Activated CD4-positive, alpha-beta T cell treated with anti-CD3 and anti-CD28 coated beads, Interleukin-2, amount 10 ng/mL, durations not matched to agents 24 days and 14 days (primary cell): ENCODE data around the gene SUPT6H. TPM values are rescaled to one million over a fixed set of nuclear protein-coding genes. Genes with fewer than 3 reads are reported as not detected.
"Not testable (repeated sequence)": the region's sequence is repeated elsewhere in the genome, so short reads cannot be mapped to it uniquely, and the experiment has no call there.

Experiments used
- DNase-seq: peaks from one replicate; pipeline ENCODE4 v3.0.0; 2022
- H3K27ac Mint-ChIP-seq: one replicate; pipeline ENCODE4 v1.8.0; 2022; ENCODE audit warnings: mild to moderate bottlenecking, mixed read lengths
- H3K27me3 Mint-ChIP-seq: one replicate; pipeline ENCODE4 v1.8.0; 2022; ENCODE audit warnings: mixed read lengths
- H3K36me3 Mint-ChIP-seq: one replicate; pipeline ENCODE4 v1.8.0; 2022; ENCODE audit warnings: low read depth, mild to moderate bottlenecking, mixed read lengths
- H3K4me1 Mint-ChIP-seq: one replicate; pipeline ENCODE4 v1.8.0; 2021; ENCODE audit warnings: mixed read lengths
- H3K4me3 Mint-ChIP-seq: one replicate; pipeline ENCODE4 v1.8.0; 2022; ENCODE audit warnings: mild to moderate bottlenecking, moderate library complexity, mixed read lengths
- H3K9me3 Mint-ChIP-seq: one replicate; pipeline ENCODE4 v1.8.0; 2021; ENCODE audit warnings: mixed read lengths
- intact Hi-C: fragments of 100-400 bp; cut with micrococcal nuclease; formaldehyde crosslinking; loops from one replicate; pipeline ENCODE4 v1.15.1; 2023
- total RNA-seq: library from RNA; stranded (reverse); gene quantifications from 2 replicates; pipeline ENCODE4 v1.2.3, GENCODE V29; 2022

The SUPT6H gene
- total RNA-seq, 1 donor from 2014 or later, result 108 TPM

- DNase-seq, H3K27ac Mint-ChIP-seq, intact Hi-C loops, H3K9me3 Mint-ChIP-seq, H3K27me3 Mint-ChIP-seq: not testable (repeated sequence)
- peak overlapping the region; percentile 99 for H3K4me3 Mint-ChIP-seq
- H3K4me1 Mint-ChIP-seq, result peaks cover 29% of the 10 kb centered on the region
- peaks cover 48% of the 10 kb centered on the region for H3K36me3 Mint-ChIP-seq
Measured at GRCh38 chr17:28659497-28659881, 2.5 kb upstream of the SUPT6H start.

- no peaks in the 10 kb centered on the region for H3K27me3 Mint-ChIP-seq
- H3K4me3 Mint-ChIP-seq, result peak overlapping the region; percentile 99
- intact Hi-C loops, result loop anchor here (2.0 to 5.0 kb wide), 2 partner anchors 50 to 64 kb away; partner anchors contain the start of genes PROCA1 and SPAG5
- no peaks in the 10 kb centered on the region for H3K9me3 Mint-ChIP-seq
- peaks cover 44% of the 10 kb centered on the region for H3K4me1 Mint-ChIP-seq
- DNase-seq, result no peak
- peak overlapping the region; percentile 97 for H3K27ac Mint-ChIP-seq
- H3K36me3 Mint-ChIP-seq, result peaks cover 58% of the 10 kb centered on the region
Measured at GRCh38 chr17:28662527-28662829, 473 bp downstream of the SUPT6H start.

GRCh38 chr17:28663723-28664122 is 1.7 kb downstream of the SUPT6H start:
- H3K4me1 Mint-ChIP-seq, result peaks cover 51% of the 10 kb centered on the region
- intact Hi-C loops, result loop anchor here (2.0 to 5.0 kb wide), 2 partner anchors 49 to 65 kb away; partner anchors contain the start of genes PROCA1 and SPAG5
- H3K27ac Mint-ChIP-seq, result peak overlapping the region; percentile 97
- no peaks in the 10 kb centered on the region for H3K9me3 Mint-ChIP-seq
- DNase-seq, result no peak
- H3K36me3 Mint-ChIP-seq, result peaks cover 54% of the 10 kb centered on the region
- H3K27me3 Mint-ChIP-seq, result no peaks in the 10 kb centered on the region
- peak overlapping the region; percentile 99 for H3K4me3 Mint-ChIP-seq

- H3K27me3 Mint-ChIP-seq, result no peaks in the 10 kb centered on the region
- no peak for DNase-seq
- peaks cover 51% of the 10 kb centered on the region for H3K36me3 Mint-ChIP-seq
- no peaks in the 10 kb centered on the region for H3K9me3 Mint-ChIP-seq
- intact Hi-C loops, result no loop called here
- H3K27ac Mint-ChIP-seq, result no peak overlapping the region
- H3K4me3 Mint-ChIP-seq, result no peak overlapping the region
- H3K4me1 Mint-ChIP-seq, result peaks cover 44% of the 10 kb centered on the region
Measured at GRCh38 chr17:28665994-28666393, 4.0 kb downstream of the SUPT6H start.

GRCh38 chr17:28667870-28668269 is 5.9 kb downstream of the SUPT6H start:
- Mint-ChIP-seq H3K4me3 (no peak overlapping the region), H3K27ac (no peak overlapping the region), H3K4me1 (peaks cover 38% of the 10 kb centered on the region), H3K36me3 (peaks cover 59% of the 10 kb centered on the region), H3K9me3 (no peaks in the 10 kb centered on the region), H3K27me3 (no peaks in the 10 kb centered on the region)
- DNase-seq, result no peak
- intact Hi-C loops, result no loop called here

- H3K27ac Mint-ChIP-seq, result no peak overlapping the region
- H3K9me3 Mint-ChIP-seq, result no peaks in the 10 kb centered on the region
- no peak for DNase-seq
- intact Hi-C loops, result no loop called here
- H3K36me3 Mint-ChIP-seq, result peaks cover 63% of the 10 kb centered on the region
- no peaks in the 10 kb centered on the region for H3K27me3 Mint-ChIP-seq
- H3K4me1 Mint-ChIP-seq, result peaks cover 20% of the 10 kb centered on the region
- H3K4me3 Mint-ChIP-seq, result no peak overlapping the region
Measured at GRCh38 chr17:28669918-28670317, 7.9 kb downstream of the SUPT6H start.

- Mint-ChIP-seq H3K27me3 (no peaks in the 10 kb centered on the region), H3K36me3 (peaks cover 72% of the 10 kb centered on the region), H3K9me3 (no peaks in the 10 kb centered on the region), H3K4me1 (no peaks in the 10 kb centered on the region), H3K27ac (no peak overlapping the region), H3K4me3 (no peak overlapping the region)
- intact Hi-C loops, result no loop called here
- no peak for DNase-seq
Measured at GRCh38 chr17:28675490-28675889, 13.5 kb downstream of the SUPT6H start.

GRCh38 chr17:28675980-28676379 is 14.0 kb downstream of the SUPT6H start:
- intact Hi-C loops, result no loop called here
- H3K4me3 Mint-ChIP-seq, result no peak overlapping the region

GRCh38 chr17:28682655-28683054 is 20.6 kb downstream of the SUPT6H start:
- Mint-ChIP-seq H3K36me3 (peaks cover 69% of the 10 kb centered on the region), H3K4me1 (no peaks in the 10 kb centered on the region)
- intact Hi-C loops, result no loop called here

More at GRCh38 chr17:28675980-28676379, 14.0 kb downstream of the SUPT6H start:
- peak; percentile 66 for DNase-seq
- Mint-ChIP-seq H3K27ac (no peak overlapping the region), H3K27me3 (no peaks in the 10 kb centered on the region), H3K9me3 (no peaks in the 10 kb centered on the region), H3K36me3 (peaks cover 73% of the 10 kb centered on the region), H3K4me1 (no peaks in the 10 kb centered on the region)

GRCh38 chr17:28684963-28685362 is 23.0 kb downstream of the SUPT6H start:
- peaks cover 79% of the 10 kb centered on the region for H3K36me3 Mint-ChIP-seq
- H3K4me1 Mint-ChIP-seq, result no peaks in the 10 kb centered on the region
- H3K27ac Mint-ChIP-seq, result no peak overlapping the region
- no peak for DNase-seq
- H3K4me3 Mint-ChIP-seq, result no peak overlapping the region
- intact Hi-C loops, result no loop called here
- H3K9me3 Mint-ChIP-seq, result no peaks in the 10 kb centered on the region
- H3K27me3 Mint-ChIP-seq, result no peaks in the 10 kb centered on the region

More at GRCh38 chr17:28682655-28683054, 20.6 kb downstream of the SUPT6H start:
- Mint-ChIP-seq H3K27me3 (no peaks in the 10 kb centered on the region), H3K4me3 (no peak overlapping the region), H3K27ac (no peak overlapping the region), H3K9me3 (no peaks in the 10 kb centered on the region)
- DNase-seq, result no peak

- H3K27ac Mint-ChIP-seq, result no peak overlapping the region
Measured at GRCh38 chr17:28685366-28685765, 23.4 kb downstream of the SUPT6H start.

GRCh38 chr17:28686296-28686695 is 24.3 kb downstream of the SUPT6H start:
- no peak overlapping the region for H3K4me3 Mint-ChIP-seq
- no peak overlapping the region for H3K27ac Mint-ChIP-seq
- no peaks in the 10 kb centered on the region for H3K4me1 Mint-ChIP-seq
- DNase-seq, result no peak
- peaks cover 78% of the 10 kb centered on the region for H3K36me3 Mint-ChIP-seq
- intact Hi-C loops, result no loop called here
- H3K27me3 Mint-ChIP-seq, result no peaks in the 10 kb centered on the region
- H3K9me3 Mint-ChIP-seq, result no peaks in the 10 kb centered on the region

More at GRCh38 chr17:28685366-28685765, 23.4 kb downstream of the SUPT6H start:
- DNase-seq, result no peak
- no peaks in the 10 kb centered on the region for H3K9me3 Mint-ChIP-seq
- H3K4me3 Mint-ChIP-seq, result no peak overlapping the region
- H3K4me1 Mint-ChIP-seq, result no peaks in the 10 kb centered on the region
- peaks cover 81% of the 10 kb centered on the region for H3K36me3 Mint-ChIP-seq
- H3K27me3 Mint-ChIP-seq, result no peaks in the 10 kb centered on the region
- intact Hi-C loops, result no loop called here

- Mint-ChIP-seq H3K27me3 (no peaks in the 10 kb centered on the region), H3K36me3 (peaks cover 68% of the 10 kb centered on the region), H3K27ac (no peak overlapping the region), H3K4me1 (no peaks in the 10 kb centered on the region), H3K9me3 (no peaks in the 10 kb centered on the region), H3K4me3 (no peak overlapping the region)
- no peak for DNase-seq
- intact Hi-C loops, result no loop called here
Measured at GRCh38 chr17:28688481-28688880, 26.5 kb downstream of the SUPT6H start.

GRCh38 chr17:28689011-28689410 is 27.0 kb downstream of the SUPT6H start:
- Mint-ChIP-seq H3K27me3 (no peaks in the 10 kb centered on the region), H3K9me3 (no peaks in the 10 kb centered on the region), H3K27ac (no peak overlapping the region), H3K4me1 (no peaks in the 10 kb centered on the region), H3K4me3 (no peak overlapping the region), H3K36me3 (peaks cover 70% of the 10 kb centered on the region)
- no peak for DNase-seq
- intact Hi-C loops, result no loop called here

GRCh38 chr17:28693869-28694268 is 31.9 kb downstream of the SUPT6H start:
- Mint-ChIP-seq H3K36me3 (peaks cover 70% of the 10 kb centered on the region), H3K4me1 (peaks cover 3% of the 10 kb centered on the region), H3K4me3 (no peak overlapping the region), H3K9me3 (no peaks in the 10 kb centered on the region), H3K27me3 (no peaks in the 10 kb centered on the region), H3K27ac (no peak overlapping the region)
- no peak for DNase-seq
- intact Hi-C loops, result no loop called here
